Transverse colon (tissue), 4 donors: ENCODE data around the gene RAET1E.
"Not testable (repeated sequence)": the region's sequence is repeated elsewhere in the genome, so short reads cannot be mapped to it uniquely, and the experiment has no call there.

Experiments
- POLR2A ChIP-seq: fragments of 450-650 bp; IDR thresholded peaks from one replicate; pipeline ENCODE4 v1.6.1; 2016; ENCODE audit warnings: antibody characterized with exemption, mild to moderate bottlenecking, moderate library complexity
- POLR2AphosphoS5 ChIP-seq, 3 donors: sonication (generic); formaldehyde crosslinking; IDR thresholded peaks; one replicate each; pipeline ENCODE4 v1.6.1; 2016; ENCODE audit warnings: antibody characterized with exemption in 3 of 3
- TF ChIP-seq, protein P1 (sequence below), 5 experiments: fragments of 200-600 bp in 3 of 5; fragments of 450-650 bp in 2 of 5; sonication (generic) in 3 of 5; IDR thresholded peaks; 1 replicate in 2 of 5; 2 replicates in 3 of 5; pipeline ENCODE4 v1.5.1; 2016 to 2017; ENCODE audit warnings: antibody characterized with exemption in 5 of 5, inconsistent platforms in 3 of 5, mild to moderate bottlenecking in 2 of 5, moderate library complexity in 1 of 5

DNA sequence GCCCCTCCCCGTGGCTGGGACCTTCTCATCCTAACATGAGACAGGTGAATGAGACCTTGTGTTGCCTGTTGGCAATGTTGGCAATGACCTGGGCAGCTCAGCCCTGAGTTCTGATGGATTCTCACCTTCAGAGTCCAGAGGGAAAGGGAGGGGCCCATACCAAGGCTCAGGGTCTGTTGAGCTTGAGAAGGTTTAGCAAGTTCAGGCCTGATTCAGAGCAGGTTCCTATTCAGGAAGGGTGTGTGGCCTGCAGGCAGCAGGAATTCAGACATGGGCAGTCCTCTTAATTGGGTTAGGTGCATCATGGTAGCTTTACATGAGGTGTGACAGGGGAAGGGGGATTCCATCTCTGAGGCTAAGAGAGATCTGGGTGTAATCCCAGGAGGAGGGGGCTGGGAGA, 49.6 kb upstream of the RAET1E start:
- TF ChIP-seq POLR2AphosphoS5 (IDR thresholded peaks at IDR 0.05); POLR2A: not testable (repeated sequence)
- TF ChIP-seq, protein P1, sequence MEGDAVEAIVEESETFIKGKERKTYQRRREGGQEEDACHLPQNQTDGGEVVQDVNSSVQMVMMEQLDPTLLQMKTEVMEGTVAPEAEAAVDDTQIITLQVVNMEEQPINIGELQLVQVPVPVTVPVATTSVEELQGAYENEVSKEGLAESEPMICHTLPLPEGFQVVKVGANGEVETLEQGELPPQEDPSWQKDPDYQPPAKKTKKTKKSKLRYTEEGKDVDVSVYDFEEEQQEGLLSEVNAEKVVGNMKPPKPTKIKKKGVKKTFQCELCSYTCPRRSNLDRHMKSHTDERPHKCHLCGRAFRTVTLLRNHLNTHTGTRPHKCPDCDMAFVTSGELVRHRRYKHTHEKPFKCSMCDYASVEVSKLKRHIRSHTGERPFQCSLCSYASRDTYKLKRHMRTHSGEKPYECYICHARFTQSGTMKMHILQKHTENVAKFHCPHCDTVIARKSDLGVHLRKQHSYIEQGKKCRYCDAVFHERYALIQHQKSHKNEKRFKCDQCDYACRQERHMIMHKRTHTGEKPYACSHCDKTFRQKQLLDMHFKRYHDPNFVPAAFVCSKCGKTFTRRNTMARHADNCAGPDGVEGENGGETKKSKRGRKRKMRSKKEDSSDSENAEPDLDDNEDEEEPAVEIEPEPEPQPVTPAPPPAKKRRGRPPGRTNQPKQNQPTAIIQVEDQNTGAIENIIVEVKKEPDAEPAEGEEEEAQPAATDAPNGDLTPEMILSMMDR (IDR thresholded peaks at IDR 0.05), result not testable (repeated sequence)
